ENCODE measurements around the gene ST14. TPM values are rescaled to one million over a fixed set of nuclear protein-coding genes. Genes with fewer than 3 reads are reported as not detected.

Gene ST14
- polyA plus RNA-seq, 3 donors: 3.1 to 38.4 (median 5.2) TPM

DNA sequence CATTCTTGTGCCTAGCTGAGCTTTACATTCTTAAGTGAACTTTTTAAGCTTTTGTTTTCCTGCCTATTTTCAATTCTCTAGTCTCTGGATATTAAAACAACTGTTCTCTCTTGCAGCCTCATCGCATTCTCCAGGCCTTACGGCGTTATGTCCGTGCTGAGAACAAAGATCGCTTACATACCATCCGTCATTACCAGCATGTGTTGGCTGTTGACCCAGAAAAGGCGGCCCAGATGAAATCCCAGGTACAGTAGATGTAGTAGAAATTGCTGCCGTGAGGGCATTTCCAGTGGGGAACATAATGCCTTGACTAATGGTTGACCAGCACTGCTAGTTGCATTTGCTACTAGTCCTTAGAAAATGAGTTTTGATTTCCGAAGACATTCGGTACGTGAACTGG is 29.7 kb upstream of the ST14 start:
- H3K27ac ChIP-seq (ENCODE audit: low read depth, low read length): no peak overlapping the region

GRCh38 chr11:130131961-130132850 is 27.4 kb upstream of the ST14 start:
- 50 to 53% (median 50%) methylated on average over 9 of the region's 9 CpGs for WGBS, 3 donors
- H3K27ac ChIP-seq (ENCODE audit: low read depth, low read length): no peak overlapping the region

More for the DNA sequence above, 29.7 kb upstream of the ST14 start:
- WGBS, 3 donors: 78 to 94% (median 92%) methylated on average over 11 of the region's 11 CpGs

GRCh38 chr11:130133716-130134115 is 25.9 kb upstream of the ST14 start:
- H3K27ac ChIP-seq (ENCODE audit: low read depth, low read length): no peak overlapping the region
- WGBS, 3 donors: 71 to 81% (median 80%) methylated on average over 8 of the region's 8 CpGs

DNA sequence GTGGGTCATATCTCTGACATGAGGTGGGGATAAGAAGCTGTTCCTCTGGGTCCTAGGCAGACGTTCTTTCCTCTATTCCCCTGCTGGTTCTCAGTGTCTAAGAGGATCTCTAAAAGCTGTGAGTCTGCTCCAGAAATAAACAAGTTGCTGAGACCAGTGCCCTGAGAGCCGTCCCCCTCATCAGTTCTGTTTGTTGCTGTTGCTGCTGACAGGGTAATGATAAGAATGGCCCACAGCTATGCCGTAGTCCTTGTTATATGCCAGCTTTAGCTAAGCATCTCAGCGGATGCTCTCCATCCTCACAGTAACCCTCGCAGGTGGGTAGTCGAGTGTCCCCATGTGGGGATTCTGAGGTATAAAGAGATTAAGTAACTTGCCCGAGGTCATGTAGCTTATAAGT is 23.5 kb upstream of the ST14 start:
- WGBS, 3 donors: 79 to 81% (median 79%) methylated on average over 7 of the region's 7 CpGs
- H3K27ac ChIP-seq (ENCODE audit: low read depth, low read length): no peak overlapping the region

DNA sequence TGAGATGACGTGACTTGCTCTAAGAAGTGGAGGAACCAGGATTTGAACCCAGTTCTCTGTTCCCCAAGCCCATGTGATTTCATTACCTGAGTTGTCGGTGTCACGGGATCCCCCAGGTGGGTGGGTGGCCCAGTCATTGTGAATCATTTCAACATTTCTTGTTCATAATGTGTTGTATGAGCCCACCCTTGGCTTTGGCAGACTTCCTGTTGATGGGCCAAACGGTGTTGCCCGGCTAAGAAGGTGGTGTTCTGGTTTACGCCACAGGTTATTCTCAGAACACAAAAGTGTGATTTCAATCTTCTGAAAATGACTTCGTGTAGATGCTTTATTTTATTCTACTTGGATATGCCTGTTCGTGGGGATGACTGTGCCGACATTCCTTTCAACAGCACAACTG is 21.6 kb upstream of the ST14 start:
- 89 to 94% (median 91%) methylated on average over 9 of the region's 9 CpGs for WGBS, 3 donors
- H3K27ac ChIP-seq (ENCODE audit: low read depth, low read length): no peak overlapping the region

GRCh38 chr11:130139401-130139800 is 20.2 kb upstream of the ST14 start:
- WGBS, 3 donors: 80 to 87% (median 83%) methylated on average over 13 of the region's 13 CpGs
- H3K27ac ChIP-seq (ENCODE audit: low read depth, low read length): no peak overlapping the region

DNA sequence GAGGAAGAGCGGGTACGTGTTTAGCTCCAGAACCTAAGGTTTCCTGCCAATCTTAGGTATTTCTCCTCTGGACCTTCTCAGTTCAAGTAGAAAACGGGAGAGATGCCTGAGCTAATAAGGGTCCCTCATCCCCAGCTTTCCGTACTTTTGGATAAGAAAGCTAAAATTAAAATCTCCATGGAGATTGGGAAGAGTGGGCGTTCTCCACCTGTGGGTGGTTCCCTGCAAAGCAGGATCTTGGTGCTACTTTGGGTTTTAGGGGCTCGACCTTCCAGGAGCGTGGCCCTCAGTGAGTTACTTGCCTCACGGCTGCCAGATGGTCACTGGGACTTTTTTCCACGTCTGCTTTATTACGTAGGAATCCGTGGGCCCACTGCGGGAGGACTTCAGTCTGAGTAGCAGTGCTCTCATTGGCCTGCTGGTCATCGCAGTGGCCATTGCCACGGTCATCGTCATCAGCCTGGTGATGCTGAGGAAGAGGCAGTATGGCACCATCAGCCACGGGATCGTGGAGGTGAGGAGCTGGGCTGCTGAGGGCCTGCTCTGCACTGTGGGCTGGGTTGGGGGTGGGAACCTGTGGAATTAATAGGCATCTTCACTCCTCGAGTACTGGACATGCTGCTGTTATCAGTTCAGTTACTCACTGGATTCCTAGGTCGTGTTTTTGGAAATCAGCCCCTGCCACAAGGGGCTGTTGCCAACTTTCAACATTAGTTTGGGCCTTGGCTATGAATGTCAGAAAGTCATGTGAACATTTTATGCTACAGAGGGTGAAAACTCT is 17.8 kb upstream of the ST14 start:
- H3K27ac ChIP-seq (ENCODE audit: low read depth, low read length): no peak overlapping the region
- WGBS, 3 donors: 83 to 86% (median 85%) methylated on average over 19 of the region's 19 CpGs

- 41 to 75% (median 73%) methylated on average over 10 of the region's 10 CpGs for WGBS, 3 donors
- no peak overlapping the region for H3K27ac ChIP-seq (ENCODE audit: low read depth, low read length)
Observed at GRCh38 chr11:130144141-130144540, 15.4 kb upstream of the ST14 start.

GRCh38 chr11:130144861-130145281 is 14.7 kb upstream of the ST14 start:
- WGBS, 3 donors: 62 to 86% (median 79%) methylated on average over 7 of the region's 7 CpGs
- H3K27ac ChIP-seq (ENCODE audit: low read depth, low read length): no peak overlapping the region

DNA sequence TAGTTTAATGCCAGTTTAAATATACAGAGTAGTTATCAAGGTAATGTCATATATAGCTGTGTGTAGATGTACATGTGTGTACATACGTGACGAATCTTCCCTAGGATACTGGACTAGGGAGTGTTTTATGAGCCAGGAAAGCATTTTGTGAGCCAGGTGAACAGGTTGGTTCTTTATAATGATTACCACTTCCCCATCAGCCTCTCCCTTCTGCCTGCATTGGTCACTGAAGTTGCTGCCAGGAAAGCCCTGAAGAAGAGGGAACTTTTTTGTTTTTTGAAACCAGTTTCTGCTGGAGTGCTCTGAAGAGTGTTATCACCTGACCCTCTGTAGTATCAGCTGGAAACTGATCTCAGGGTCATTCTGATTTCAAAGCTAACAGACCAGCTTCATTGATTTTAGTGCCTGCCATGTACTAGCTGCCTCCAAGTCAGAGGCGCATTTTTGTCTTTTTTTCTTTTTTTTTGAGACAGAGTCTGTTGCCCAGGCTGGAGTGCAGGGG is 14.2 kb upstream of the ST14 start:
- 36 to 97% (median 89%) methylated on average over 3 of the region's 3 CpGs for whole genome bisulfite sequencing, 3 donors
- H3K27ac ChIP-seq (ENCODE audit: low read depth, low read length): no peak overlapping the region

DNA sequence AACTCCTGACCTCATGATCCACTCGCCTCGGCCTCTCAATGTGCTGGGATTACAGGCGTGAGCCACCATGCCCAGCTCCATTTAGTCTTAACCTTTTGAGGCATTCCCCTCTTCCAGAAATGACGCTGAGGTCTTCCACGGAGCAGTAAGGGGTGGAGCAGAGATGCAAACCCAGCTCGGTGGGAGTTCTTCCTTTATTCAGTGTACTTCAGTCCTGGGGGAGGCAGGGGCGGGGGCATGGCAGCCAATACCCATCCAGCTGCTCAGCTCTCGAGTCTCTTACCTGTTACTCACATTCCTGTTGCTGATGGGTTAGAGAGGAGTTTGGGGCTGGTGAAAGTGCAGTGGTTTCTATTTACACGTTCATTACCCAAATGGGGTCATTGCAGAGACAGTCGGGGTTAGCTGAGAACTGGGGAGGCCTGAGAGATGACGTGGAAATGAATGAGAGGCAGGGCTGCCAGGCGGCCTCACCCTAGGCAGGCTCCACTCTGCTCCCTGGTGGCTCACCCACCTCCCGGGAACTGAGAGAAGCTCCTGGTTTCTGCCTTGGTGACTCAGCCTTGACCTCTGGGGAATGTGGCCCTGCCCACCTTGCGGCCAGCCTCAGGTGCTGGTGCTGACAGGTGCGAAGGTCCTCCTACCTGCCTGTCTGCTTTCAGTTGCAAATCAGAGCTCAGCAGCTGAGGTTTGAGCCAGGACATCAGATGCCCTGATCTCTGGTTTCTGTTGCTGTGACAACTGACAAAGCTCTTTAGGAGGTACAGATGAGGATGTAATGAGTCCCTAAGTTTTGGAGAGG is 13.4 kb upstream of the ST14 start:
- 44 to 73% (median 71%) methylated on average over 15 of the region's 15 CpGs for WGBS, 3 donors
- H3K27ac ChIP-seq (ENCODE audit: low read depth, low read length): no peak overlapping the region

GRCh38 chr11:130146796-130147195 is 12.8 kb upstream of the ST14 start:
- WGBS, 3 donors: 27 to 38% (median 31%) methylated on average over 5 of the region's 5 CpGs
- no peak overlapping the region for H3K27ac ChIP-seq (ENCODE audit: low read depth, low read length)

DNA sequence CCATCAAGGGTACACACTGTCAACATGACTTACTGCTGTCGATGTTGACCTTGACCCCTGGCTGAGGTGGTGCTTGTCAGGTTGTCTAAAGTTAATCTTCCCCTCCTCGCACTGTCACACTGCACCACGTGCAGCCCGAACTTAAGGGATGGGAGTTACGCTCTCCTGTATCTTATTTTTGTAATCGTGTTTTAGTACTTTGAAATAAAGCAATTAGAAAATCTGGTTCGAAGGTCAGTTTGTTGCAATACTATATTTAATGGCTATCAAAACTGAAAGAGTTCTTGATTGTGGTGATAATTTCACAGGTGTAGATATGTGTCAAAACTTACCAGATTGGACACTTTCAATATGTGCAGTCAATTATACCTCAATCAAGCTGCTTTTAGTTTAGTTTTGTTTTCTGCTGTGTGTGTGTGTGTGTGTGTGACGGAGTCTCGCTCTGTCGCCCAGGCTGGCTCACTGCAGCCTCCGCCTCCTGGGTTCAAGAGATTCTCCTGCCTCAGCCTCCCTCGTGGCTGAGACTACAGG is 10.7 kb upstream of the ST14 start:
- 85 to 94% (median 93%) methylated on average over 12 of the region's 12 CpGs for WGBS, 3 donors

GRCh38 chr11:130150790-130151189 is 8.8 kb upstream of the ST14 start:
- WGBS, 3 donors: 89 to 94% (median 92%) methylated on average over 7 of the region's 7 CpGs
- H3K27ac ChIP-seq (ENCODE audit: low read depth, low read length): no peak overlapping the region

More for the DNA sequence above, 10.7 kb upstream of the ST14 start:
- H3K27ac ChIP-seq (ENCODE audit: low read depth, low read length): no peak overlapping the region

- H3K27ac ChIP-seq (ENCODE audit: low read depth, low read length): no peak overlapping the region
- 72 to 89% (median 89%) methylated on average over 1 of the region's 1 CpG for WGBS, 3 donors
Observed at GRCh38 chr11:130151196-130151595, 8.4 kb upstream of the ST14 start.

DNA sequence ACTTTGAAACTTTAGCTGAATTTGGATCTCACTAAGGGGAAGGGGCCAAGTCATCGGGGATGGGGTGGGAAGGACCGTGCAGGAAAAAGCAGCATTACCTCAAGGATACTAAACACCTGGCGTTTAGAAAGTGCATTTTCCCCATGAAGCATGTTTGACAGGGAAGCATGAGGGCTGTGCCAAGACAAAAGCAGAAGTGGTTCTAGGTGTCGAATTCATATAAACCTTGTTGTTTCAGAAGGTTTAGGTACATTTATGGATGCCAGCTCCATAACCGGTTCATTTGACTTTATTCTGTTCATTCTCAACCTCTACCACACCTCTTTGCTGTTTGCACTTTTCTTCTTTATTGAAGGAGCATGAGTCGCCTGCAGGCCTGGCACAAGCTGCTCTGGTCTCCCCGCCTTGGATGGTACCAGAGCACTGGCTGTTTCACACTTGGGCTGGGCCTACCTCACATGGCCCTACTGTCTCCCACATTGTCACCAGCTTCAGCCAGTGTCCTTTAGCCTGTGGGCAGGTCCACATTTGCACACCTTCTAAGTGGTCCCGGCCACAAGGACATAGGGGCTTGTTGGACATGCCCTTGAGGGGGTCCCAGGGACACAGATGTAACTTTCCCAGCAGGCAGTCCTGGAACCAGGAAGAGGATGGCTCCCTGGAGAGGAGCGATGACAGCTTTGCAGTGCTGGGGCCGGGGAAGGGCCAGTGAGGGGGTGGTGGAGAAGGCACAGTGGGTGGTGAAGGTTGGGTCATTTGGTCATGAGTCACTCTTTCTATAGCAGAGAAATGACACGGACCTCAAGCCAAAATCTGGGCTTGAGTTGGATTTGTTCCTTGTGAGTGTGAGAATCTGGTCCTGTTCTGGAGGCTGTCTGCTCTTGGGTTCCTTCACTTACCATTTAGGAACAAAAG is 3.2 kb upstream of the ST14 start:
- WGBS, 3 donors: 74 to 87% (median 81%) methylated on average over 11 of the region's 11 CpGs
- no peak overlapping the region for H3K27ac ChIP-seq (ENCODE audit: low read depth, low read length)

- 95% methylated on average over 8 of the region's 8 CpGs for WGBS, 3 donors
- no peak overlapping the region for H3K27ac ChIP-seq (ENCODE audit: low read depth, low read length)
Observed at GRCh38 chr11:130157101-130157500, 2.5 kb upstream of the ST14 start.

All from adipose tissue (tissue), 3 donors.